HFFc6 (cell line): ENCODE measurements around the gene KLHL4. TPM values are rescaled to one million over a fixed set of nuclear protein-coding genes. Genes with fewer than 3 reads are reported as not detected.
"Not testable (repeated sequence)": the region's sequence is repeated elsewhere in the genome, so short reads cannot be mapped to it uniquely, and the experiment has no call there.

Experiments used
- DNase-seq: peaks from one replicate; pipeline ENCODE4 v3.0.0-alpha.2; 2018
- H3K27ac Mint-ChIP-seq: 2 replicates; pipeline ENCODE4 v1.8.0; 2020; ENCODE audit warnings: mild to moderate bottlenecking, mixed read lengths
- H3K27me3 Mint-ChIP-seq: 2 replicates; pipeline ENCODE4 v1.8.0; 2021; ENCODE audit warnings: mild to moderate bottlenecking, moderate library complexity, mixed read lengths; ENCODE audit not compliant: insufficient read depth
- H3K36me3 Mint-ChIP-seq: 2 replicates; pipeline ENCODE4 v1.8.0; 2021; ENCODE audit warnings: low read depth, mixed read lengths
- H3K4me1 Mint-ChIP-seq: 2 replicates; pipeline ENCODE4 v1.8.0; 2020; ENCODE audit warnings: low read depth, mixed read lengths
- H3K4me3 Mint-ChIP-seq: 2 replicates; pipeline ENCODE4 v1.8.0; 2020; ENCODE audit warnings: mild to moderate bottlenecking, moderate library complexity, mixed read lengths
- H3K9me3 Mint-ChIP-seq: 2 replicates; pipeline ENCODE4 v1.8.0; 2020; ENCODE audit warnings: mild to moderate bottlenecking, mixed read lengths
- CTCF ChIP-seq: fragments of 200-600 bp; sonication (generic); IDR thresholded peaks from 2 replicates; pipeline ENCODE4 v1.5.0; 2021; ENCODE audit warnings: antibody characterized with exemption, mild to moderate bottlenecking
- long read RNA-seq: library from polyadenylated mRNA; unstranded; transcript quantifications from one replicate; pipeline ENCODE4 v2.0.0, GENCODE V29; 2019
- total RNA-seq, 6 experiments: library from RNA; stranded (reverse); fragmentation: NEBNext Ultra II Directional; extraction: Animal tissue kit (Norgen Biotek cat#: 25700); gene quantifications; 2 replicates in 1 of 6; 3 replicates in 5 of 6; pipeline ENCODE4 v1.2.3, GENCODE V29; 2021

Gene KLHL4, protein sequence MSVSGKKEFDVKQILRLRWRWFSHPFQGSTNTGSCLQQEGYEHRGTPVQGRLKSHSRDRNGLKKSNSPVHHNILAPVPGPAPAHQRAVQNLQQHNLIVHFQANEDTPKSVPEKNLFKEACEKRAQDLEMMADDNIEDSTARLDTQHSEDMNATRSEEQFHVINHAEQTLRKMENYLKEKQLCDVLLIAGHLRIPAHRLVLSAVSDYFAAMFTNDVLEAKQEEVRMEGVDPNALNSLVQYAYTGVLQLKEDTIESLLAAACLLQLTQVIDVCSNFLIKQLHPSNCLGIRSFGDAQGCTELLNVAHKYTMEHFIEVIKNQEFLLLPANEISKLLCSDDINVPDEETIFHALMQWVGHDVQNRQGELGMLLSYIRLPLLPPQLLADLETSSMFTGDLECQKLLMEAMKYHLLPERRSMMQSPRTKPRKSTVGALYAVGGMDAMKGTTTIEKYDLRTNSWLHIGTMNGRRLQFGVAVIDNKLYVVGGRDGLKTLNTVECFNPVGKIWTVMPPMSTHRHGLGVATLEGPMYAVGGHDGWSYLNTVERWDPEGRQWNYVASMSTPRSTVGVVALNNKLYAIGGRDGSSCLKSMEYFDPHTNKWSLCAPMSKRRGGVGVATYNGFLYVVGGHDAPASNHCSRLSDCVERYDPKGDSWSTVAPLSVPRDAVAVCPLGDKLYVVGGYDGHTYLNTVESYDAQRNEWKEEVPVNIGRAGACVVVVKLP
- not detected for total RNA-seq
- long read RNA-seq = 0 reads

DNA sequence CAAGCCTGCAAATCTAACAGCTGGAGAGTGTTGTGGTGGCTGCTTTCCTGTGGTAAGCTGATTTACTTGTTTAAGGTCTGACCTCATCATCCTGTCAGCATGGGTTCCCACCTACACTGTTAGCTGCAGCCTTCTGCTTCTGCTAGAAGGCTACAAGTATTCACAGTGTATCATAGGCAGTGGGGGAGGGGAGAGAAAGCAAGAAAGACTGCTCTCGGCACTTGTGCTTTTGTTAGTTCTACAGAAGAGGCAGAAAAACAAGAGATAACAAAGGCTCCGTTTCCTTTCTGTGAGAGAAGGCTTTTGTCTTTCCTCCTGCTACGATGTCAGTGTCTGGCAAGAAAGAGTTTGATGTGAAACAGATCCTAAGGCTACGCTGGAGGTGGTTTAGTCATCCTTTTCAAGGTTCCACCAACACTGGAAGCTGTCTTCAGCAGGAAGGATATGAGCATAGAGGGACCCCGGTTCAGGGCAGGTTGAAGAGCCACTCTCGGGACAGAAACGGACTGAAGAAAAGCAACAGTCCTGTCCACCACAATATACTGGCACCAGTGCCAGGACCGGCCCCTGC is at the start of gene KLHL4:
Gene KLHL4, plus strand, starts transcription at position 232 of the 571 bp plus-strand sequence. Its CDS starts 92 bp downstream, at position 324.
- Mint-ChIP-seq H3K4me3 (no peak within 1 kb of the TSS), H3K4me1 (no peaks in the 10 kb centered on the region), H3K36me3 (no peaks in the 10 kb centered on the region), H3K9me3 (no peaks in the 10 kb centered on the region), H3K27ac (no peak within 1 kb of the TSS), H3K27me3 (no peaks in the 10 kb centered on the region)
- no peak for TF ChIP-seq CTCF
- DNase-seq = no peak

DNA sequence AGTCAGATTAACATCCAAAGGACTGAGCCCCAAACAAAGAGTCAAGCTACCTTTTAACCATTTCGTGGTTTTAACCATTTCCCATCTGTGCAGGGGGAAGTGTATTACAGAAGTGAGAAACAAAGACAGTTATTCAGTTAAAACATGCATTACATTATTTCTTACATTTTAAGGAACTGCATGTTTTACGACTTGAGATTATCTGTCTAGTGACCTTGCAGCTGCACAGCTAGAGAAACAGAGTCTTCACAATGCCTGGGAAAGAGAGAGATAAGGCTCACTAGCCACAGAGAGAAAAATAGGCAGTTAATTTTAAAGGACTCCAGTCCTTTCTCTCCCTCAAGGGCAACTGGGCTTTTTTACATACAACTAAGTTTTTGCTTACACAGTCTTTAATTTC is 48.7 kb upstream of the KLHL4 start:
- H3K4me3 Mint-ChIP-seq = no peak overlapping the region
- no peak for TF ChIP-seq CTCF
- H3K4me1 Mint-ChIP-seq = no peaks in the 10 kb centered on the region
- H3K36me3 Mint-ChIP-seq = no peaks in the 10 kb centered on the region
- H3K9me3 Mint-ChIP-seq = peaks cover 8% of the 10 kb centered on the region
- H3K27ac Mint-ChIP-seq = no peak overlapping the region
- DNase-seq = no peak
- no peaks in the 10 kb centered on the region for H3K27me3 Mint-ChIP-seq

- H3K9me3 Mint-ChIP-seq = peaks cover 4% of the 10 kb centered on the region
- H3K27ac Mint-ChIP-seq = no peak overlapping the region
- TF ChIP-seq CTCF = no peak
- H3K27me3 Mint-ChIP-seq = no peaks in the 10 kb centered on the region
- H3K4me3 Mint-ChIP-seq = no peak overlapping the region
- no peaks in the 10 kb centered on the region for H3K4me1 Mint-ChIP-seq
- H3K36me3 Mint-ChIP-seq = no peaks in the 10 kb centered on the region
- no peak for DNase-seq
These were observed 41.8 kb upstream of the KLHL4 start for GRCh38 chrX:87475793-87476192.

DNA sequence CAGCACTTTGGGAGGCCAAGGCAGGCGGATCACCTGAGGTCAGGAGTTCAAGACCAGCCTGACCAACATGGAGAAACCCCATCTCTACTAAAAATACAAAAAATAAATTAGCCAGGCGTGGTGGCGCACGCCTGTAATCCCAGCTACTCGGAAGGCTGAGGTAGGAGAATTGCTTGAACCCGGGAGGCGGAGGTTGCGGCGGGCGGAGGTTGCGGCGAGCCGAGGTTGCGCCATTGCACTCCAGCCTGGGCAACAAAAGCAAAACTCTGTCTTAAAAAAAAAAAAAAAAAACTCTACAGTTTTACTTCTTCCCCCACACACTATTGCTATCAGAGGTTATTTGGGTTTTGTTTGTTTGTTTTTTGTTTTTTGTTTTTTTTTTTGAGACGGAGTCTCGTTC is 38.9 kb upstream of the KLHL4 start:
- not testable (repeated sequence) for H3K4me1 Mint-ChIP-seq, H3K4me3 Mint-ChIP-seq, H3K27me3 Mint-ChIP-seq, H3K36me3 Mint-ChIP-seq, DNase-seq, H3K9me3 Mint-ChIP-seq, H3K27ac Mint-ChIP-seq

DNA sequence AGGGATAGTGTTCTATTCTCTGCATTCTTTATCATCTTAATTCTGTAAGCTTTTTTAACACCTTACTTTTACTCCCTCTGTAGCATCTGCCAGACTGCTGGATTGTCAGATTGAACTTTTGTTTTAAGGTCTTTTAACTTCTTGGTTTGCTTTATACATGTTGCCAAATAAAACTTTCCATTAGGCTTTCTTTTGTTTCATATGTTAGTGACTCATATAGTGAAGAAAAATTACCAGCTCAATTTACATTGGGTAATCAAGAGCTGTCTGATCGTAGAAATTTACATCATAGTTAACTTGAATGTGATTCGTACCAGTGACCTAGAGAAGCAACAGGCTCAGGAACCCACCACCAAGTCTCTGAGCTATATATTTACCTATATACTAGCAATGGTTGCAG is 28.5 kb upstream of the KLHL4 start:
- Mint-ChIP-seq H3K4me3 (no peak overlapping the region), H3K36me3 (no peaks in the 10 kb centered on the region), H3K9me3 (no peaks in the 10 kb centered on the region), H3K27ac (no peak overlapping the region), H3K4me1 (no peaks in the 10 kb centered on the region), H3K27me3 (no peaks in the 10 kb centered on the region)
- DNase-seq = no peak
- no peak for TF ChIP-seq CTCF

DNA sequence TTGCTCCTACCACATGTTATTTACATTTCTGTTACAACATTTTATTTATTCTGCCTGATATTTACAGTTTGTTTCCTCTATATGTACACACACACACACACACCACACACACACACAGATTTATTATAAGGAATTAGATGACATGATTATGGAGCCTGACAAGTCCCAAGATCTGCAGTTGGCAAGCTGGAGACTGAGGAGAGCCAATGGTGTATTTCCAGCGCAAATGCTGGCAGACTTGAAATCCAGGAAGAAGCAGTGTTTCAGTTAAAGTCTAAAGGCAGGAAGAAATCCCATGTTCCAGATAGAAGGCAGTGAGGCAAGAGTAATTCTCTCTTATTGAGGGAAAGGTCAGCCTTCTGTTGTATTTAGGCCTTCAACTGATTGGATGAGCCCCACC is 1.8 kb upstream of the KLHL4 start:
- H3K27ac Mint-ChIP-seq = no peak overlapping the region
- H3K36me3 Mint-ChIP-seq = no peaks in the 10 kb centered on the region
- H3K9me3 Mint-ChIP-seq = no peaks in the 10 kb centered on the region
- TF ChIP-seq CTCF = no peak
- no peaks in the 10 kb centered on the region for H3K27me3 Mint-ChIP-seq
- H3K4me3 Mint-ChIP-seq = no peak overlapping the region
- no peaks in the 10 kb centered on the region for H3K4me1 Mint-ChIP-seq
- DNase-seq = no peak
